ENCODE data around the gene TSTD2.
"Not testable (repeated sequence)": the region's sequence is repeated elsewhere in the genome, so short reads cannot be mapped to it uniquely, and the experiment has no call there.

TSTD2 gene

GRCh38 chr9:97581590-97581989 lies 51.6 kb downstream of the TSTD2 start:
- DNase-seq = not testable (repeated sequence)

- no peak for DNase-seq
Measured at GRCh38 chr9:97579914-97580313, 53.3 kb downstream of the TSTD2 start.

- no peak for DNase-seq
Measured at GRCh38 chr9:97578846-97579245, 54.3 kb downstream of the TSTD2 start.

- no peak for DNase-seq
Measured at GRCh38 chr9:97577051-97577450, 56.1 kb downstream of the TSTD2 start.

- no peak for DNase-seq
Measured at GRCh38 chr9:97575673-97576200, 57.4 kb downstream of the TSTD2 start.

- peak; percentile 42 for DNase-seq
Measured at GRCh38 chr9:97574921-97575672, 58.1 kb downstream of the TSTD2 start.

GRCh38 chr9:97574101-97574571 lies 59.0 kb downstream of the TSTD2 start:
- not testable (repeated sequence) for DNase-seq

GRCh38 chr9:97573482-97574073 lies 59.6 kb downstream of the TSTD2 start:
- DNase-seq = no peak

GRCh38 chr9:97572892-97573365 lies 60.2 kb downstream of the TSTD2 start:
- no peak for DNase-seq

- no peak for DNase-seq
Measured at GRCh38 chr9:97572196-97572891, 60.8 kb downstream of the TSTD2 start.

GRCh38 chr9:97571664-97572063 lies 61.5 kb downstream of the TSTD2 start:
- DNase-seq = no peak

GRCh38 chr9:97570899-97571298 lies 62.3 kb downstream of the TSTD2 start:
- no peak for DNase-seq

- no peak for DNase-seq
Measured at GRCh38 chr9:97568461-97569275, 64.5 kb downstream of the TSTD2 start.

GRCh38 chr9:97567894-97568202 lies 65.3 kb downstream of the TSTD2 start:
- no peak for DNase-seq

- no peak for DNase-seq
Measured at GRCh38 chr9:97567182-97567893, 65.8 kb downstream of the TSTD2 start.

- DNase-seq = no peak
Measured at GRCh38 chr9:97565262-97565661, 67.9 kb downstream of the TSTD2 start.

GRCh38 chr9:97564291-97565175 lies 68.6 kb downstream of the TSTD2 start:
- no peak for DNase-seq

GRCh38 chr9:97563458-97564135 lies 69.6 kb downstream of the TSTD2 start:
- DNase-seq = no peak

GRCh38 chr9:97562542-97562941 lies 70.6 kb downstream of the TSTD2 start:
- DNase-seq = no peak

GRCh38 chr9:97561501-97561900 lies 71.7 kb downstream of the TSTD2 start:
- DNase-seq = no peak

Measured in CD4-positive, alpha-beta T cell treated with Interleukin-15 for 1 hour (primary cell).